Measurements from ENCODE around the gene MEST.

DNA sequence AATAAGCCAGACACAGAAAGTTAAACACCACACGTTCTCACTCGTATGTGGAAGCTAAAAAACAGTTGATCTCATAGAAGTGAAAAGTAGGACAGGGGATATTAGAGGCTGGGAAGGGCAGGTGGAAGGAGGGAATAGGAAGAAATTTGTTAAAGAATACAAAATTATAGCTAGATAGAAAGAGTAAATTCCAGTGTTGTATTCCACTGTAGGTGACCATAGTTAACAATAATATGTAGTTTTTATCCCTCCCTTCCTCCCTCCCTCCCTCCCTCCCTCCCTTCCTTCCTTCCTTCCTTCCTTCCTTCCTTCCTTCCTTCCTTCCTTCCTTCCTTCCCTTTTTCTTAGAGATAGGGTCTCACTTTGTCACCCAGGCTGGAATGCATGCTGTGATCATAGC lies 19.9 kb upstream of the MEST start:
- TF ChIP-seq, protein P1, sequence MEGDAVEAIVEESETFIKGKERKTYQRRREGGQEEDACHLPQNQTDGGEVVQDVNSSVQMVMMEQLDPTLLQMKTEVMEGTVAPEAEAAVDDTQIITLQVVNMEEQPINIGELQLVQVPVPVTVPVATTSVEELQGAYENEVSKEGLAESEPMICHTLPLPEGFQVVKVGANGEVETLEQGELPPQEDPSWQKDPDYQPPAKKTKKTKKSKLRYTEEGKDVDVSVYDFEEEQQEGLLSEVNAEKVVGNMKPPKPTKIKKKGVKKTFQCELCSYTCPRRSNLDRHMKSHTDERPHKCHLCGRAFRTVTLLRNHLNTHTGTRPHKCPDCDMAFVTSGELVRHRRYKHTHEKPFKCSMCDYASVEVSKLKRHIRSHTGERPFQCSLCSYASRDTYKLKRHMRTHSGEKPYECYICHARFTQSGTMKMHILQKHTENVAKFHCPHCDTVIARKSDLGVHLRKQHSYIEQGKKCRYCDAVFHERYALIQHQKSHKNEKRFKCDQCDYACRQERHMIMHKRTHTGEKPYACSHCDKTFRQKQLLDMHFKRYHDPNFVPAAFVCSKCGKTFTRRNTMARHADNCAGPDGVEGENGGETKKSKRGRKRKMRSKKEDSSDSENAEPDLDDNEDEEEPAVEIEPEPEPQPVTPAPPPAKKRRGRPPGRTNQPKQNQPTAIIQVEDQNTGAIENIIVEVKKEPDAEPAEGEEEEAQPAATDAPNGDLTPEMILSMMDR (IDR thresholded peaks at IDR 0.05; ENCODE audit: low read length) = no peak
- TF ChIP-seq EZH2 (IDR thresholded peaks at IDR 0.05; ENCODE audit: borderline replicate concordance, low read length) = no peak
